ENCODE results near the gene FOSB. TPM values are rescaled to one million over a fixed set of nuclear protein-coding genes. Genes with fewer than 3 reads are reported as not detected.

Gene FOSB
- total RNA-seq, 1 experiment from 2014 or later = 2.3 TPM

- TF ChIP-seq USF2 (CRISPR knock-in tag; IDR thresholded peaks at IDR 0.05) = peak; percentile 79
- TF ChIP-seq E2F1 (CRISPR knock-in tag; IDR thresholded peaks at IDR 0.05) = peak; percentile 97
- peak; percentile 97 for TF ChIP-seq TP53 (CRISPR knock-in tag; IDR thresholded peaks at IDR 0.05)
- TF ChIP-seq FOXJ3 (CRISPR knock-in tag; IDR thresholded peaks at IDR 0.05; ENCODE audit: borderline replicate concordance) = no peak; the same call in 1 of the 2 replicates
- peak; percentile 99 for TF ChIP-seq MAX (CRISPR knock-in tag; IDR thresholded peaks at IDR 0.05)
- TF ChIP-seq MXD4 (CRISPR knock-in tag; IDR thresholded peaks at IDR 0.05; ENCODE audit: borderline replicate concordance) = no peak
- TF ChIP-seq MLX (CRISPR knock-in tag; IDR thresholded peaks at IDR 0.05) = 0 out of 2 replicates have a peak, but pooled peaks have one; percentile 9
- peak; percentile 86 for TF ChIP-seq ZBTB43 (CRISPR knock-in tag; IDR thresholded peaks at IDR 0.05)
- no peak for TF ChIP-seq GABPB1 (CRISPR knock-in tag; IDR thresholded peaks at IDR 0.05)
- peak; percentile 87 for TF ChIP-seq TCF7 (CRISPR knock-in tag; IDR thresholded peaks at IDR 0.05; ENCODE audit: low read depth)
- TF ChIP-seq RORB (CRISPR knock-in tag; IDR thresholded peaks at IDR 0.05) = no peak
- TF ChIP-seq HMGA2 (CRISPR knock-in tag; IDR thresholded peaks at IDR 0.05) = no peak
- TF ChIP-seq OVOL2 (CRISPR knock-in tag; IDR thresholded peaks at IDR 0.05; ENCODE audit: borderline replicate concordance) = no peak
- TF ChIP-seq RELA (CRISPR knock-in tag; IDR thresholded peaks at IDR 0.05; ENCODE audit: borderline replicate concordance) = no peak; the same call in none of the 2 replicates
- no peak for TF ChIP-seq ZNF416 (CRISPR knock-in tag; IDR thresholded peaks at IDR 0.05)
- TF ChIP-seq ZNF425 (CRISPR knock-in tag; conservative IDR thresholded peaks at IDR 0.05) = no peak
- TF ChIP-seq FOXK1 (CRISPR knock-in tag; IDR thresholded peaks at IDR 0.05) = peak; percentile 80
- no peak for TF ChIP-seq SOX15 (CRISPR knock-in tag; IDR thresholded peaks at IDR 0.05)
- TF ChIP-seq ZSCAN18 (CRISPR knock-in tag; IDR thresholded peaks at IDR 0.05) = no peak
- peak; percentile 87; the same call in 1 of the 2 replicates for TF ChIP-seq ESRRA (CRISPR knock-in tag; IDR thresholded peaks at IDR 0.05; ENCODE audit: borderline replicate concordance)
- TF ChIP-seq NR1H2 (CRISPR knock-in tag; IDR thresholded peaks at IDR 0.05) = 0 out of 2 replicates have a peak, but pooled peaks have one; percentile 82
- no peak for TF ChIP-seq GTF2I (CRISPR knock-in tag; conservative IDR thresholded peaks at IDR 0.05)
- peak; percentile 89 for TF ChIP-seq ARID4B (CRISPR knock-in tag; IDR thresholded peaks at IDR 0.05; ENCODE audit: borderline replicate concordance)
- TF ChIP-seq PREB (CRISPR knock-in tag; IDR thresholded peaks at IDR 0.05; ENCODE audit: borderline replicate concordance) = peak; percentile 49; the same call in 1 of the 2 replicates
Observed at GRCh38 chr19:45499196-45500180, 31.7 kb downstream of the FOSB start (continued).
